Endothelial cell of umbilical vein (primary cell): ENCODE results near the gene TFDP1.

Source experiments
- CTCF ChIP-seq, 2 donors: IDR thresholded peaks; 1 replicate in 1 of 2; 2 replicates in 1 of 2; pipeline ENCODE4 v1.5.1; 2011; ENCODE audit warnings: low read length in 2 of 2, mild to moderate bottlenecking in 2 of 2, moderate library complexity in 2 of 2, control low read depth in 1 of 2, inconsistent platforms in 1 of 2, low read depth in 1 of 2; ENCODE audit not compliant: insufficient read depth in 1 of 2; ENCODE audit errors: extremely low read depth in 1 of 2
- EZH2 ChIP-seq: IDR thresholded peaks from 2 replicates; pipeline ENCODE4 v1.6.1; 2012; ENCODE audit warnings: borderline replicate concordance, low read depth, mild to moderate bottlenecking, moderate library complexity, low read length, inconsistent platforms; ENCODE audit not compliant: severe bottlenecking
- FOS ChIP-seq: IDR thresholded peaks from 2 replicates; pipeline ENCODE4 v1.6.1; 2011; ENCODE audit warnings: mild to moderate bottlenecking, low read length, moderate library complexity, borderline replicate concordance; ENCODE audit not compliant: insufficient read depth

DNA sequence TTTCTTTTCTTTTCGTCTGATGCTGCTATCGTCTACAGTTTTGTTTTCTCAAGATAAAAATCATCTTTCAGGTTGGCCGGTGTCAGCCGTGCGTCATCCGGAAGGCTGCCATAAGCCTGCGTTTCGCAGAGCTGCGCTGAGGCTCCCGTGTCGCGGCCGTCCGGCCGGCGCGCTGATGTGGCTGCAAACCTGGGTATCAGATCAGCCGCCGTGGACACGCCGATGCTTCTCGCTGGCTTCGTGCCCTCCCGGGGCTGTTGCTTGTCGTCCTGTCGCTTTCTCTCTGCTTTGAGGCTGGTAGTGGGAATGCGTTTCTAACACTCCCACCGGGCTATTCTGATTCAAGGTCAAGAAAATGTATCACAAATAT is 45.9 kb upstream of the TFDP1 start:
- TF ChIP-seq EZH2 (no peak), CTCF (IDR thresholded peaks at IDR 0.05; ENCODE audit: extremely low read depth in 1 of 2, insufficient read depth in 1 of 2, low read depth in 1 of 2, low read length in 2 of 2) (no peak), FOS (no peak)
